ENCODE results near the gene PCDHGB3. TPM values are rescaled to one million over a fixed set of nuclear protein-coding genes. Genes with fewer than 3 reads are reported as not detected.

The PCDHGB3 gene
- total and polyA plus RNA-seq, 7 donors: 0.17 to 2.0 (median 0.92) TPM

GRCh38 chr5:141356950-141357349, 13.1 kb upstream of the PCDHGB3 start:
- intact Hi-C loops (cut with DNase I): no loop called here
- WGBS, 3 donors: 39 to 60% (median 52%) methylated on average over 19 of the region's 19 CpGs
- no peak overlapping the region for H3K4me3 ChIP-seq
- peaks cover 0 to 62% (median 17%) of the 10 kb centered on the region in 3 donors for H3K27me3 ChIP-seq (ENCODE audit: insufficient read depth in 3 of 3, low read length in 2 of 3)
- H3K27ac ChIP-seq: no peak overlapping the region
- no peak for TF ChIP-seq CTCF (IDR thresholded peaks at IDR 0.05)
- no peaks in the 10 kb centered on the region for H3K36me3 ChIP-seq (ENCODE audit: insufficient read depth in 1 of 2, low read depth in 1 of 2)
- peaks cover 23% of the 10 kb centered on the region for H3K9me3 ChIP-seq
- peak in 1 of 4 donors; percentile 25 for ATAC-seq
- no peaks in the 10 kb centered on the region for H3K4me1 ChIP-seq
- peak in 1 of 2 donors; percentile 35 for DNase-seq

- peaks cover 35% of the 10 kb centered on the region for H3K9me3 ChIP-seq
- no peaks in the 10 kb centered on the region for H3K4me1 ChIP-seq
- WGBS, 3 donors: 14 to 25% (median 17%) methylated on average over 24 of the region's 24 CpGs
- no peaks in the 10 kb centered on the region for H3K36me3 ChIP-seq (ENCODE audit: insufficient read depth in 1 of 2, low read depth in 1 of 2)
- no peak within 1 kb of the TSS for H3K27ac ChIP-seq
- intact Hi-C loops (cut with DNase I): no loop called here
- peak; percentile 38 for TF ChIP-seq CTCF (IDR thresholded peaks at IDR 0.05)
- H3K27me3 ChIP-seq (ENCODE audit: insufficient read depth in 3 of 3, low read length in 2 of 3): peaks cover 0 to 77% (median 16%) of the 10 kb centered on the region in 3 donors
- H3K4me3 ChIP-seq: peak within 1 kb of the TSS; percentile 52
- ATAC-seq (peak in 3 of 4 donors; percentile 37 to 72 (median 62)), DNase-seq (no peak)
These were observed 10.1 kb upstream of the PCDHGB3 start, which contains the start of gene PCDHGB2 for GRCh38 chr5:141359790-141360426. PCDHGB2 (plus strand) TSS chr5:141359994; CDS start chr5:141360136, 142 bp downstream.

GRCh38 chr5:141360685-141361084, 9.4 kb upstream of the PCDHGB3 start:
- no peak for TF ChIP-seq CTCF (IDR thresholded peaks at IDR 0.05)
- DNase-seq: no peak
- Histone ChIP-seq H3K4me1 (no peaks in the 10 kb centered on the region), H3K9me3 (peaks cover 34% of the 10 kb centered on the region), H3K27me3 (ENCODE audit: insufficient read depth in 3 of 3, low read length in 2 of 3) (peaks cover 0 to 80% (median 18%) of the 10 kb centered on the region in 3 donors), H3K27ac (no peak overlapping the region), H3K36me3 (ENCODE audit: insufficient read depth in 1 of 2, low read depth in 1 of 2) (no peaks in the 10 kb centered on the region), H3K4me3 (peak overlapping the region; percentile 52)
- ATAC-seq: no peak
- WGBS, 3 donors: 34 to 44% (median 41%) methylated on average over 15 of the region's 15 CpGs
- intact Hi-C loops (cut with DNase I): no loop called here

GRCh38 chr5:141362719-141363118, 7.3 kb upstream of the PCDHGB3 start:
- intact Hi-C loops (cut with DNase I): no loop called here

More at GRCh38 chr5:141362719-141363118, 7.3 kb upstream of the PCDHGB3 start:
- no peaks in the 10 kb centered on the region for H3K4me1 ChIP-seq
- H3K9me3 ChIP-seq: peaks cover 30% of the 10 kb centered on the region
- H3K27me3 ChIP-seq (ENCODE audit: insufficient read depth in 3 of 3, low read length in 2 of 3): peaks cover 0 to 86% (median 19%) of the 10 kb centered on the region in 3 donors
- H3K27ac ChIP-seq: no peak overlapping the region
- TF ChIP-seq CTCF (IDR thresholded peaks at IDR 0.05): no peak
- DNase-seq (no peak), ATAC-seq (no peak)
- H3K36me3 ChIP-seq (ENCODE audit: insufficient read depth in 1 of 2, low read depth in 1 of 2): no peaks in the 10 kb centered on the region
- no peak overlapping the region for H3K4me3 ChIP-seq

Measured in psoas muscle (tissue), 8 donors.